ENCODE results near the gene IREB2. TPM values are rescaled to one million over a fixed set of nuclear protein-coding genes. Genes with fewer than 3 reads are reported as not detected.

IREB2 gene
- polyA plus RNA-seq, 1 of the 3 experiments (the other 2 are of a cell fraction) = 9.5 TPM

GRCh38 chr15:78507831-78508160 is 69.8 kb downstream of the IREB2 start:
- peak overlapping the region; percentile 64; the same call in 1 of the 2 replicates for H3K9ac ChIP-seq
- peak overlapping the region; percentile 74 to 79 for H3K4me3 ChIP-seq (ENCODE audit: low read depth in 2 of 2, low read length in 1 of 2)
- no peaks in the 10 kb centered on the region for H3K27me3 ChIP-seq (ENCODE audit: insufficient read depth)
- no peaks in the 10 kb centered on the region for H3K9me3 ChIP-seq
- no peaks in the 10 kb centered on the region for H3K36me3 ChIP-seq (replicated peaks in 1 of 2; ENCODE audit: control insufficient read depth in 1 of 2, insufficient read depth in 2 of 2, low read length in 1 of 2)
- DNase-seq = no peak
- peak overlapping the region in 1 of 2 experiments; percentile 61; a peak in 2 of 4 replicates for H3K27ac ChIP-seq (ENCODE audit: low read depth in 2 of 2, low read length in 1 of 2)
- no peaks in the 10 kb centered on the region for H4K20me1 ChIP-seq (ENCODE audit: insufficient read depth)
- 5% methylated on average over 10 of the region's 13 CpGs for WGBS (ENCODE audit: low lambda C conversion rate)
- peak overlapping the region; percentile 72 for H3K4me2 ChIP-seq
- peaks cover 3 to 8% of the 10 kb centered on the region in 2 experiments; a peak in 1 of 4 replicates for H3K4me1 ChIP-seq (ENCODE audit: control insufficient read depth in 1 of 2, insufficient read depth in 2 of 2, low read depth in 1 of 2, low read length in 1 of 2)
- ChIA-PET CTCF (interaction anchor here (0.8 to 0.9 kb wide), 2 partner anchors 11 to 520 kb away, joined by 3 to 4 read pairs; no protein-coding TSS in a partner anchor), POLR2A (interaction anchor here (0.5 to 1.8 kb wide), 2 partner anchors 32 to 377 kb away, joined by 3 to 6 read pairs; partner anchors contain the start of gene PSMA4)
- TF ChIP-seq, protein P1, sequence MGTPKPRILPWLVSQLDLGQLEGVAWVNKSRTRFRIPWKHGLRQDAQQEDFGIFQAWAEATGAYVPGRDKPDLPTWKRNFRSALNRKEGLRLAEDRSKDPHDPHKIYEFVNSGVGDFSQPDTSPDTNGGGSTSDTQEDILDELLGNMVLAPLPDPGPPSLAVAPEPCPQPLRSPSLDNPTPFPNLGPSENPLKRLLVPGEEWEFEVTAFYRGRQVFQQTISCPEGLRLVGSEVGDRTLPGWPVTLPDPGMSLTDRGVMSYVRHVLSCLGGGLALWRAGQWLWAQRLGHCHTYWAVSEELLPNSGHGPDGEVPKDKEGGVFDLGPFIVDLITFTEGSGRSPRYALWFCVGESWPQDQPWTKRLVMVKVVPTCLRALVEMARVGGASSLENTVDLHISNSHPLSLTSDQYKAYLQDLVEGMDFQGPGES (IDR thresholded peaks at IDR 0.05; ENCODE audit: low read depth, low read length) = no peak
- TF ChIP-seq TEAD4 (IDR thresholded peaks at IDR 0.05; ENCODE audit: borderline replicate concordance, insufficient read depth) (no peak), RFX5 (IDR thresholded peaks at IDR 0.05; ENCODE audit: low read length) (no peak), PBX3 (IDR thresholded peaks at IDR 0.05) (no peak), RAD21 (IDR thresholded peaks at IDR 0.05; ENCODE audit: low read length) (no peak), ELF1 (IDR thresholded peaks at IDR 0.05) (no peak), YY1 (IDR thresholded peaks at IDR 0.05; ENCODE audit: low read depth) (no peak)
- no peaks in the 10 kb centered on the region for H3K9me2 ChIP-seq
- H2AFZ ChIP-seq (ENCODE audit: low read depth) = peak overlapping the region; percentile 96
- peaks cover 14% of the 10 kb centered on the region for H3F3A ChIP-seq (replicated peaks; ENCODE audit: insufficient read depth)
- no peaks in the 10 kb centered on the region for H3K79me2 ChIP-seq (ENCODE audit: insufficient read depth)

DNA sequence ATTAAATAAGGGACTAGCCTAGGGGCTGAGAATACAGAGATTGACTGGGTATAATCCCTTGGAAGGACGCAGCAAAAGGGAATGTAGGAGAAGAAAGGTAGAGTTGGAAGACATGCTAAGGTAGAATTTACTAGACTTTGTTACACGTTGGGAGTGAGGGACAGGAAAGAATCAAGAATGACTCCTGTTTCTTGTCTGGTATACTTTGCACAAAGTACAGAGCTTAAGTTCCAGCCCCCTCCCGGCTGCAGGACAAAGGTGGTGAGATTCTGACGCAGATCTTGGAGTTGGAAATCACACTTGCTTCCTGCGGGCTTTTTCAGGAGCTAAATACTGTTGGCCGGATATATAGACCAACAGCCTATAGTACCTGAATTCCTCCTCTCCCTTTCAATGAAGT is 70.3 kb downstream of the IREB2 start:
- H3F3A ChIP-seq (replicated peaks; ENCODE audit: insufficient read depth) = peaks cover 14% of the 10 kb centered on the region

More for the DNA sequence above, 70.3 kb downstream of the IREB2 start:
- H4K20me1 ChIP-seq (ENCODE audit: insufficient read depth) = no peaks in the 10 kb centered on the region
- H2AFZ ChIP-seq (ENCODE audit: low read depth) = peak overlapping the region; percentile 96
- H3K27me3 ChIP-seq (ENCODE audit: insufficient read depth) = no peaks in the 10 kb centered on the region
- no peaks in the 10 kb centered on the region for H3K9me2 ChIP-seq
- peak overlapping the region; percentile 64; the same call in 1 of the 2 replicates for H3K9ac ChIP-seq
- CTCF ChIA-PET = interaction anchor here (1.2 kb wide), 1 partner anchor 14 kb away, joined by 4 read pairs; no protein-coding TSS in a partner anchor
- POLR2A ChIA-PET = interaction anchor here (1.8 kb wide), 1 partner anchor 32 kb away, joined by 6 read pairs; the partner anchor contains the start of gene PSMA4
- WGBS (ENCODE audit: low lambda C conversion rate) = 43% methylated on average over 6 of the region's 6 CpGs
- no peaks in the 10 kb centered on the region for H3K36me3 ChIP-seq (replicated peaks in 1 of 2; ENCODE audit: control insufficient read depth in 1 of 2, insufficient read depth in 2 of 2, low read length in 1 of 2)
- H3K4me1 ChIP-seq (ENCODE audit: control insufficient read depth in 1 of 2, insufficient read depth in 2 of 2, low read depth in 1 of 2, low read length in 1 of 2) = peaks cover 3 to 8% of the 10 kb centered on the region in 2 experiments; a peak in 1 of 4 replicates
- H3K27ac ChIP-seq (ENCODE audit: low read depth in 2 of 2, low read length in 1 of 2) = no peak overlapping the region
- TF ChIP-seq SIN3A (IDR thresholded peaks at IDR 0.05; ENCODE audit: borderline replicate concordance, low read depth, low read length) (no peak), RAD21 (IDR thresholded peaks at IDR 0.05; ENCODE audit: low read length) (no peak), GATA2 (CRISPR knock-in tag; IDR thresholded peaks at IDR 0.05) (no peak), TAF1 (IDR thresholded peaks at IDR 0.05; ENCODE audit: borderline replicate concordance, low read depth, low read length) (no peak), CTCF (IDR thresholded peaks at IDR 0.05) (no peak), SMC3 (IDR thresholded peaks at IDR 0.05; ENCODE audit: low read depth, low read length) (no peak), MXI1 (IDR thresholded peaks at IDR 0.05; ENCODE audit: low read depth, low read length) (no peak), MEF2A (IDR thresholded peaks at IDR 0.05; ENCODE audit: borderline replicate concordance, low read depth) (no peak)
- DNase-seq = no peak
- no peaks in the 10 kb centered on the region for H3K9me3 ChIP-seq
- peak overlapping the region; percentile 74 to 79 for H3K4me3 ChIP-seq (ENCODE audit: low read depth in 2 of 2, low read length in 1 of 2)
- no peaks in the 10 kb centered on the region for H3K79me2 ChIP-seq (ENCODE audit: insufficient read depth)
- peak overlapping the region; percentile 72 for H3K4me2 ChIP-seq

All from SK-N-SH (cell line).